ENCODE data around the gene BSCL2.

The BSCL2 gene

GRCh38 chr11:62671608-62672389 lies 35.4 kb downstream of the BSCL2 start, which contains the start of the genes LBHD1 and UQCC3:
Gene LBHD1, minus strand, starts transcription at chr11:62672267. Its CDS starts 2,236 bp downstream, at chr11:62670031.
Gene UQCC3, plus strand, starts transcription at chr11:62671673. Its CDS starts 73 bp downstream, at chr11:62671746.
- Histone ChIP-seq H3K9me3 (ENCODE audit: control insufficient read depth in 2 of 2, low read length in 2 of 2) (no peaks in the 10 kb centered on the region), H3K9ac (ENCODE audit: low read length in 2 of 2) (peak within 1 kb of the TSS; percentile 92 to 95), H3K4me1 (ENCODE audit: control insufficient read depth, insufficient read depth, low read length) (peaks cover 35% of the 10 kb centered on the region), H3K4me3 (ENCODE audit: low read length in 2 of 2) (peak within 1 kb of the TSS; percentile 94 to 95), H3K27me3 (ENCODE audit: control insufficient read depth in 1 of 2, insufficient read depth in 2 of 2, low read length in 2 of 2) (no peaks in the 10 kb centered on the region), H3K27ac (ENCODE audit: low read length) (peak within 1 kb of the TSS; percentile 91), H3K36me3 (ENCODE audit: control insufficient read depth in 2 of 2, insufficient read depth in 2 of 2, low read length in 2 of 2) (peaks cover 3 to 16% of the 10 kb centered on the region in 2 donors)

GRCh38 chr11:62671236-62671607 lies 36.0 kb downstream of the BSCL2 start:
- Histone ChIP-seq H3K9ac (ENCODE audit: low read length in 2 of 2) (peak overlapping the region; percentile 92 to 95), H3K27me3 (ENCODE audit: control insufficient read depth in 1 of 2, insufficient read depth in 2 of 2, low read length in 2 of 2) (no peaks in the 10 kb centered on the region), H3K4me1 (ENCODE audit: control insufficient read depth, insufficient read depth, low read length) (peaks cover 41% of the 10 kb centered on the region), H3K27ac (ENCODE audit: low read length) (peak overlapping the region; percentile 91), H3K36me3 (ENCODE audit: control insufficient read depth in 2 of 2, insufficient read depth in 2 of 2, low read length in 2 of 2) (peaks cover 4 to 13% of the 10 kb centered on the region in 2 donors), H3K4me3 (ENCODE audit: low read length in 2 of 2) (peak overlapping the region; percentile 94 to 95), H3K9me3 (ENCODE audit: control insufficient read depth in 2 of 2, low read length in 2 of 2) (no peaks in the 10 kb centered on the region)

GRCh38 chr11:62669420-62670161 lies 37.6 kb downstream of the BSCL2 start:
- Histone ChIP-seq H3K4me3 (ENCODE audit: low read length in 2 of 2) (no peak overlapping the region), H3K27me3 (ENCODE audit: control insufficient read depth in 1 of 2, insufficient read depth in 2 of 2, low read length in 2 of 2) (no peaks in the 10 kb centered on the region), H3K9ac (ENCODE audit: low read length in 2 of 2) (peak overlapping the region in 1 of 2 donors; percentile 23), H3K9me3 (ENCODE audit: control insufficient read depth in 2 of 2, low read length in 2 of 2) (no peaks in the 10 kb centered on the region), H3K36me3 (ENCODE audit: control insufficient read depth in 2 of 2, insufficient read depth in 2 of 2, low read length in 2 of 2) (peaks cover 4 to 12% of the 10 kb centered on the region in 2 donors), H3K27ac (ENCODE audit: low read length) (peak overlapping the region; percentile 31), H3K4me1 (ENCODE audit: control insufficient read depth, insufficient read depth, low read length) (peaks cover 50% of the 10 kb centered on the region)

- Histone ChIP-seq H3K4me1 (ENCODE audit: control insufficient read depth, insufficient read depth, low read length) (peaks cover 48% of the 10 kb centered on the region), H3K9ac (ENCODE audit: low read length in 2 of 2) (peak overlapping the region; percentile 29 to 93), H3K9me3 (ENCODE audit: control insufficient read depth in 2 of 2, low read length in 2 of 2) (no peaks in the 10 kb centered on the region), H3K36me3 (ENCODE audit: control insufficient read depth in 2 of 2, insufficient read depth in 2 of 2, low read length in 2 of 2) (peaks cover 4 to 7% of the 10 kb centered on the region in 2 donors), H3K4me3 (ENCODE audit: low read length in 2 of 2) (no peak overlapping the region), H3K27ac (ENCODE audit: low read length) (peak overlapping the region; percentile 88), H3K27me3 (ENCODE audit: control insufficient read depth in 1 of 2, insufficient read depth in 2 of 2, low read length in 2 of 2) (no peaks in the 10 kb centered on the region)
Measured at GRCh38 chr11:62667460-62667859, 39.8 kb downstream of the BSCL2 start.

- Histone ChIP-seq H3K4me1 (ENCODE audit: control insufficient read depth, insufficient read depth, low read length) (peaks cover 41% of the 10 kb centered on the region), H3K27me3 (ENCODE audit: control insufficient read depth in 1 of 2, insufficient read depth in 2 of 2, low read length in 2 of 2) (no peaks in the 10 kb centered on the region), H3K9ac (ENCODE audit: low read length in 2 of 2) (peak overlapping the region; percentile 86 to 93), H3K9me3 (ENCODE audit: control insufficient read depth in 2 of 2, low read length in 2 of 2) (no peaks in the 10 kb centered on the region), H3K27ac (ENCODE audit: low read length) (peak overlapping the region; percentile 88), H3K36me3 (ENCODE audit: control insufficient read depth in 2 of 2, insufficient read depth in 2 of 2, low read length in 2 of 2) (peaks cover 4 to 7% of the 10 kb centered on the region in 2 donors), H3K4me3 (ENCODE audit: low read length in 2 of 2) (peak overlapping the region; percentile 79 to 97)
Measured at GRCh38 chr11:62666259-62666926, 40.8 kb downstream of the BSCL2 start.

DNA sequence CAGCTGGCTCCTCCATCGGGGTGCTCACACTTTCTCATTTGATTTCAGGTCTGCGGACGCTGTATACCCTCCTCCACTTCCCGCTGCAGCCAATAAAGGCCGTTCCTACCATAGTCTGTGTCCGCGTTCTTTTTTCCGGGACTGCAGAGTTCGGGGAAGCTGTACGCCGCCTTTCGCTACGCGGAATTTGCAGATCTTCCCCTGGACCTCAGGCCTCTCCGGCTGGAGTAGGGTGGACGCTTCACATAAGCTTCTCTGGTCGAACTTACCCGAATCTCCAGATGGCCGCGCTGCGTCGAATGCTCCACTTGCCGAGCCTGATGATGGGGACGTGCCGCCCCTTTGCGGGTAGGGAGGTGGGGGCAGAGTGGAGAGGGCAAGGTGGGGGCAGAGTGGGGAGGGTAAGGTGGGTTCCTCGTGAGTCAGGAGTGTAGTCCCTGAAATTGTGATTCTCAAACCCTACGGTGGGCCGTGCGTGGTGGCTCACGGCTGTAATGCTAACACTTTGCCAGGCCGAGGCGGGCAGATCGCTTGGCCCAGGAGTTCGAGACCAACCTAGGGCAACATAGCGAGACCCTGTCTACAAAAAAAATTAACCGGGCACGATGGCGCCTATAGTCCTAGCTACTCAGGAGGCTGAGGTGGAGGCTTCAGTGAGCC lies 41.5 kb downstream of the BSCL2 start:
- Histone ChIP-seq H3K27ac (ENCODE audit: low read length) (peak overlapping the region; percentile 88), H3K4me1 (ENCODE audit: control insufficient read depth, insufficient read depth, low read length) (peaks cover 37% of the 10 kb centered on the region), H3K36me3 (ENCODE audit: control insufficient read depth in 2 of 2, insufficient read depth in 2 of 2, low read length in 2 of 2) (peaks cover 4 to 7% of the 10 kb centered on the region in 2 donors), H3K4me3 (ENCODE audit: low read length in 2 of 2) (peak overlapping the region; percentile 79 to 97), H3K27me3 (ENCODE audit: control insufficient read depth in 1 of 2, insufficient read depth in 2 of 2, low read length in 2 of 2) (no peaks in the 10 kb centered on the region), H3K9ac (ENCODE audit: low read length in 2 of 2) (peak overlapping the region; percentile 86 to 93), H3K9me3 (ENCODE audit: control insufficient read depth in 2 of 2, low read length in 2 of 2) (no peaks in the 10 kb centered on the region)

GRCh38 chr11:62665075-62665598 lies 42.1 kb downstream of the BSCL2 start, which contains the start of the genes C11orf98 and CSKMT:
Gene C11orf98, minus strand, starts transcription at chr11:62665210. Its CDS starts 41 bp downstream, at chr11:62665169.
Gene CSKMT, plus strand, starts transcription at chr11:62665312. Its CDS starts 568 bp downstream, at chr11:62665880.
- peaks cover 33% of the 10 kb centered on the region for H3K4me1 ChIP-seq (ENCODE audit: control insufficient read depth, insufficient read depth, low read length)

DNA sequence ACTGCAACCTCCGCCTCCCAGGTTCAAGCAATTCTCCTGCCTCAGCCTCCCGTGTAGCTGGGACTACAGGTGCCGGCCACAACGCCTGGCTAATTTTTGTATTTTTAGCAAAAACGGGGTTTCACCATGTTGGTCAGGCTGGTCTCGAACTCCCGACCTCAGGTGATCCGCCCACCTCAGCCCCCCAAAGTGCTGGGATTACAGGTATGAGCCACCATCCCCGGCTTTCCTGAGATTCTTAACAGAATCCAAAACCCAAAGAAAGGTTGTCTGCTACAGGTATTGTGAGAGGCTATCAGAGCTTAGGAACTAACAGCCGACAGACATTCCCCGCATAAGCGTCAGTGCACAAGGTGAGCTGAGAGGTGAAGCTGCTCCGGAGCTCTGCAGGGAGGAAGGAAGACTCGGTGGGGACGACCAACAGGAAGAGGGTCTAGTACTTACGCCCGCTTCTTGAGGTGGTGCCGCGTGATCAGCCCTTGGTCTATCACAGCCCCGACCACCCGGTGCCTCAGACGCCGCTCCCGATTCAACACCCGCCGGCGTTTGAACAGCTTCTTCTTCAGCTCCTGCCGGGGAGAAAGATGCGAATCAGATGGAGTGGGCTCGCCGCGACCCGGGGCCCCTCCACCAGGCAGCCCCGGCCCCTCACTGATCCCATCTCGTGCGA lies 42.7 kb downstream of the BSCL2 start:
- Histone ChIP-seq H3K9me3 (ENCODE audit: control insufficient read depth in 2 of 2, low read length in 2 of 2) (no peaks in the 10 kb centered on the region), H3K9ac (ENCODE audit: low read length in 2 of 2) (peak overlapping the region; percentile 91 to 93), H3K4me3 (ENCODE audit: low read length in 2 of 2) (peak overlapping the region; percentile 79 to 97), H3K27me3 (ENCODE audit: control insufficient read depth in 1 of 2, insufficient read depth in 2 of 2, low read length in 2 of 2) (no peaks in the 10 kb centered on the region), H3K36me3 (ENCODE audit: control insufficient read depth in 2 of 2, insufficient read depth in 2 of 2, low read length in 2 of 2) (peaks cover 4 to 7% of the 10 kb centered on the region in 2 donors), H3K27ac (ENCODE audit: low read length) (peak overlapping the region; percentile 88), H3K4me1 (ENCODE audit: control insufficient read depth, insufficient read depth, low read length) (peaks cover 33% of the 10 kb centered on the region)

More at GRCh38 chr11:62665075-62665598, 42.1 kb downstream of the BSCL2 start, which contains the start of the genes C11orf98 and CSKMT:
- H3K9ac ChIP-seq (ENCODE audit: low read length in 2 of 2): peak within 1 kb of the TSS; percentile 91 to 93
- H3K36me3 ChIP-seq (ENCODE audit: control insufficient read depth in 2 of 2, insufficient read depth in 2 of 2, low read length in 2 of 2): peaks cover 4 to 7% of the 10 kb centered on the region in 2 donors
- H3K27ac ChIP-seq (ENCODE audit: low read length): peak within 1 kb of the TSS; percentile 88
- no peaks in the 10 kb centered on the region for H3K27me3 ChIP-seq (ENCODE audit: control insufficient read depth in 1 of 2, insufficient read depth in 2 of 2, low read length in 2 of 2)
- H3K4me3 ChIP-seq (ENCODE audit: low read length in 2 of 2): peak within 1 kb of the TSS; percentile 79 to 97
- no peaks in the 10 kb centered on the region for H3K9me3 ChIP-seq (ENCODE audit: control insufficient read depth in 2 of 2, low read length in 2 of 2)

DNA sequence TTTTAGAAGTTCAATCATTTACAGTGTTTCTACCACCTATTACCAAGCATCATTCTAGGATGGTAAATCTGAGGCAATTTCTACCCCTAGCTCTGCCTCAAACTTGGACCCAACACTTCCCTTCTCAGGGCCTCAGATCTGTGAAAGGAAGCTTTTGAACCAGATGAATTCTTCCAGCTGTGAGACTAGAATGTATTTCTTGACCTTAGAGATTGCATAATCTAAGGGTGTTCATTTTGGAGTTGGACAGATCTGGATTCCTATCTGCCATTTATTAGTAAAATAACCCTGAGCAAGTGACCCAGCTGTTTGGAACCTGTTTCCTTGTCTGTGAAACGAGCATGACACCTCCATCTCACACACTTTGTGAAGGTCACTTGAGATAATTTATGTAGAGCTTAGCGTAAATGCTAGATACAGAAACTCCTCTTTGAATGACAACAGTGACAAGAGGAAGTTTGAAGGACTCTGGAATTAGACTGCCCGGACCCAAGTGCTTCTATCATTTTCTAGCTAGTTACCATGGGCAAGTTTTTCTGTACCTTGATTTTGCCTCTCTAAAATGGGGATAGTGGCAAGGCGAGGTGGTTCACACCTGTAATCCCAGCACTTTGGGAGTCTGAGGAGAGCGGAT lies 50.3 kb downstream of the BSCL2 start:
- H3K9ac ChIP-seq (ENCODE audit: low read length in 2 of 2): no peak overlapping the region
- H3K27ac ChIP-seq (ENCODE audit: low read length): no peak overlapping the region
- H3K27me3 ChIP-seq (ENCODE audit: control insufficient read depth in 1 of 2, insufficient read depth in 2 of 2, low read length in 2 of 2): no peaks in the 10 kb centered on the region
- H3K9me3 ChIP-seq (ENCODE audit: control insufficient read depth in 2 of 2, low read length in 2 of 2): no peaks in the 10 kb centered on the region
- H3K4me1 ChIP-seq (ENCODE audit: control insufficient read depth, insufficient read depth, low read length): peaks cover 10% of the 10 kb centered on the region
- no peak overlapping the region for H3K4me3 ChIP-seq (ENCODE audit: low read length in 2 of 2)
- H3K36me3 ChIP-seq (ENCODE audit: control insufficient read depth in 2 of 2, insufficient read depth in 2 of 2, low read length in 2 of 2): no peaks in the 10 kb centered on the region
